ENCODE measurements around the gene ASNSD1.

GRCh38 chr2:189635353-189635752 lies 25.9 kb upstream of the ASNSD1 start:
- no peak for TF ChIP-seq CTCF (IDR thresholded peaks at IDR 0.05; ENCODE audit: insufficient read depth, low read depth, low read length)
- no peak for TF ChIP-seq EZH2 (IDR thresholded peaks at IDR 0.05; ENCODE audit: insufficient read depth, low read length)

Measured in astrocyte (in vitro differentiated cells and primary cell).